OCI-LY7 (cell line): ENCODE data around the gene ELMO2. TPM values are rescaled to one million over a fixed set of nuclear protein-coding genes. Genes with fewer than 3 reads are reported as not detected.

Source experiments
- BruUV-seq: library from RNA; stranded (reverse); fragments of 400-500 nt; replicated peaks from 2 replicates; lab custom pipeline; 2021; lab: Mats Ljungman, UMichigan
- CTCF ChIA-PET: fragments of 300-600 bp; sonication (Branson Sonifier 250); formaldehyde crosslinking; loops from one replicate; lab custom pipeline; 2022; ENCODE audit warnings: antibody characterized with exemption; ENCODE audit not compliant: unreplicated experiment; lab: Charles Lee
- POLR2A ChIA-PET: fragments of 300-600 bp; sonication (Branson Sonifier 250); formaldehyde crosslinking; loops from one replicate; lab custom pipeline; 2022; ENCODE audit warnings: antibody characterized with exemption; lab: Charles Lee
- DNase-seq: peaks from one replicate; pipeline ENCODE4 v3.0.0-alpha.2; 2015; ENCODE audit warnings: low spot score
- H2AFZ ChIP-seq: fragments of 200-600 bp; sonication (generic), shearing (Covaris generic); 2 replicates; pipeline ENCODE4 v1.6.1; 2014; ENCODE audit warnings: mild to moderate bottlenecking, antibody characterized with exemption, low read length, moderate library complexity
- H3K27ac ChIP-seq: fragments of 200-600 bp; sonication (generic); 2 replicates; pipeline ENCODE4 v1.5.1; 2014; ENCODE audit warnings: mixed run types, low read depth, mild to moderate bottlenecking, moderate library complexity, low read length, inconsistent platforms; ENCODE audit not compliant: poor library complexity, severe bottlenecking
- H3K36me3 ChIP-seq: fragments of 200-600 bp; sonication (generic); 2 replicates; pipeline ENCODE4 v1.6.1; 2014; ENCODE audit warnings: mild to moderate bottlenecking, antibody characterized with exemption, low read length, moderate library complexity, mixed read lengths; ENCODE audit not compliant: insufficient read depth
- H3K4me1 ChIP-seq: fragments of 200-600 bp; sonication (generic); 2 replicates; pipeline ENCODE4 v1.5.1; 2014; ENCODE audit warnings: mild to moderate bottlenecking, low read length; ENCODE audit not compliant: insufficient read depth, poor library complexity, severe bottlenecking
- H3K4me2 ChIP-seq: fragments of 200-600 bp; sonication (generic); 2 replicates; pipeline ENCODE4 v1.6.1; 2014; ENCODE audit warnings: mild to moderate bottlenecking, low read length
- H3K4me3 ChIP-seq: fragments of 200-600 bp; sonication (generic); 2 replicates; pipeline ENCODE4 v1.5.1; 2014; ENCODE audit warnings: mild to moderate bottlenecking, low read depth, low read length; ENCODE audit not compliant: poor library complexity, severe bottlenecking
- H3K79me2 ChIP-seq: fragments of 200-600 bp; sonication (generic); 2 replicates; pipeline ENCODE4 v1.6.1; 2016; ENCODE audit warnings: low read depth, mild to moderate bottlenecking, low read length, moderate library complexity, mixed read lengths; ENCODE audit not compliant: insufficient read depth
- H3K9me2 ChIP-seq: fragments of 200-600 bp; sonication (generic); 2 replicates; pipeline ENCODE4 v1.6.1; 2016; ENCODE audit warnings: mild to moderate bottlenecking, low read length, mixed read lengths; ENCODE audit not compliant: insufficient read depth
- H3K9me3 ChIP-seq: fragments of 200-600 bp; sonication (generic); 2 replicates; pipeline ENCODE4 v1.6.1; 2014; ENCODE audit warnings: mild to moderate bottlenecking, mixed run types, low read length, mixed read lengths
- H4K20me1 ChIP-seq: fragments of 200-600 bp; sonication (generic); 2 replicates; pipeline ENCODE4 v1.6.1; 2014; ENCODE audit warnings: mild to moderate bottlenecking, antibody characterized with exemption, low read length, moderate library complexity, mixed read lengths; ENCODE audit not compliant: insufficient read depth
- EZH2phosphoT487 ChIP-seq: fragments of 200-600 bp; sonication (generic); IDR thresholded peaks from 2 replicates; pipeline ENCODE4 v1.6.1; 2018; ENCODE audit warnings: low read depth, borderline replicate concordance, mild to moderate bottlenecking, mixed run types, antibody characterized with exemption, low read length, moderate library complexity, mixed read lengths
- intact Hi-C: fragments of 100-400 bp; cut with micrococcal nuclease; formaldehyde crosslinking; loops from one replicate; pipeline ENCODE4 v1.10.0; 2022; ENCODE audit not compliant: unreplicated experiment
- total RNA-seq, 2 experiments: library from RNA; depleted of rRNA in 1 of 2; stranded (reverse); fragments of >200 nt in 1 of 2; shearing (Covaris generic) in 1 of 2; gene quantifications; 2 replicates each; pipeline ENCODE4 v1.2.3, GENCODE V29; 2014 to 2022
- TF ChIP-seq, protein P1 (sequence below): fragments of 200-600 bp; sonication (generic); conservative IDR thresholded peaks from 2 replicates; pipeline ENCODE4 v1.5.1; 2014; ENCODE audit warnings: mild to moderate bottlenecking, antibody characterized with exemption, low read length, moderate library complexity, mixed read lengths

ELMO2 gene
- total RNA-seq, 2 experiments from 2014 or later, result 16.0 to 36.4 TPM

DNA sequence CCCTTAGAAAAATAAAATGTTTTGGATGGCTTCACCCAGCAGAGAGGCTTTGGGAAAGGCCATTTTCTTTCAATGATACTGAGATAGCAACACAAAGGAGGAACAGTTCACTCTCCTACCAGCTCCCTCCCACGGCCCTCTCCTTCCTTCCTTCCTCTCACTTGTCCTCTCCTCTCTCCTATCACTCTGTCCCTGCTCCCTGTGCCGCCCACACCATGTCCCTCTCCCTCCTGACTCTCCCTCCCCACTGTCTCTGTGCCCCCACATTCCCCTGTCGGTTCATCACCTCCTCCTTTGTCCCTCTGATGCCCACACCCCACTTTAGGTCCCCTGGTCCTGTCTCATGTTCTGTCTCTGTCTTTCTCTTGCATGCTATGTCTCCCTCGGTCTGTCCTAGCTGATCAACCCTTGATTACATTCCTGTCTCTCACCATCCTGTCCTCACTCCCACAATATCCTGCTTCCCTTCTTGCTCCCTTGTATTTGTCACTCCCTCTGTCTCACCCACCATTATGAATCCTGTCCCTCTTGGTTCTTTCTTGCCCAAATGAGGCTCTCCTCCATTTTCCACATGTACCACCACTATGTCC lies 30.1 kb downstream of the ELMO2 start:
- ChIA-PET CTCF (no interaction called here), POLR2A (no interaction called here)
- H3K36me3 ChIP-seq, result peaks cover 45% of the 10 kb centered on the region
- intact Hi-C loops, result no loop called here
- TF ChIP-seq, protein P1, sequence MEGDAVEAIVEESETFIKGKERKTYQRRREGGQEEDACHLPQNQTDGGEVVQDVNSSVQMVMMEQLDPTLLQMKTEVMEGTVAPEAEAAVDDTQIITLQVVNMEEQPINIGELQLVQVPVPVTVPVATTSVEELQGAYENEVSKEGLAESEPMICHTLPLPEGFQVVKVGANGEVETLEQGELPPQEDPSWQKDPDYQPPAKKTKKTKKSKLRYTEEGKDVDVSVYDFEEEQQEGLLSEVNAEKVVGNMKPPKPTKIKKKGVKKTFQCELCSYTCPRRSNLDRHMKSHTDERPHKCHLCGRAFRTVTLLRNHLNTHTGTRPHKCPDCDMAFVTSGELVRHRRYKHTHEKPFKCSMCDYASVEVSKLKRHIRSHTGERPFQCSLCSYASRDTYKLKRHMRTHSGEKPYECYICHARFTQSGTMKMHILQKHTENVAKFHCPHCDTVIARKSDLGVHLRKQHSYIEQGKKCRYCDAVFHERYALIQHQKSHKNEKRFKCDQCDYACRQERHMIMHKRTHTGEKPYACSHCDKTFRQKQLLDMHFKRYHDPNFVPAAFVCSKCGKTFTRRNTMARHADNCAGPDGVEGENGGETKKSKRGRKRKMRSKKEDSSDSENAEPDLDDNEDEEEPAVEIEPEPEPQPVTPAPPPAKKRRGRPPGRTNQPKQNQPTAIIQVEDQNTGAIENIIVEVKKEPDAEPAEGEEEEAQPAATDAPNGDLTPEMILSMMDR, result no peak
- no peak for TF ChIP-seq EZH2phosphoT487
- H3K4me2 ChIP-seq, result no peak overlapping the region
- no peak overlapping the region for H3K4me3 ChIP-seq
- no peak overlapping the region for H3K27ac ChIP-seq
- BruUV-seq, result no TSS peak
- no peak for DNase-seq
- H3K79me2 ChIP-seq, result no peaks in the 10 kb centered on the region
- H2AFZ ChIP-seq, result no peak overlapping the region
- no peaks in the 10 kb centered on the region for H4K20me1 ChIP-seq
- H3K9me3 ChIP-seq, result no peaks in the 10 kb centered on the region
- H3K4me1 ChIP-seq, result no peaks in the 10 kb centered on the region
- no peaks in the 10 kb centered on the region for H3K9me2 ChIP-seq

DNA sequence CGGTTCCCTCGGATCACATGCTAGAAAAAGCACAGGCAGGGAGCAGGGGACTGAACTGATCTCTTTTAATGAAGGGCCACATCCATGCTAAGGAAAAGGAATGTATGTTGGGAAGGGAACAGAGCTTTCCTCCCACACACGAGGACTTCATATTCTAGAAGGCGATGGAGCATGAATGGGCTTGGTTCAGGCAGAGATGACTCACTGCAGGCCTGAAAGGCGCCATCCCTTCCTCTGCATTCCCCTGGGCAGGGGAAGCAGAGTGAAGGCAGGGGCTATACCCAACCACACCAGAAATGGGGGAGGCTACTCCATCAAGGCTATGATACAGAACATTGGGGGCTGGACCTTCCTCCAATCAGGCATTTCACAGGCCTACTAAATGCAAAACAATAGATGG lies 30.6 kb downstream of the ELMO2 start:
- Histone ChIP-seq H3K79me2 (no peaks in the 10 kb centered on the region), H2AFZ (no peak overlapping the region), H3K36me3 (peaks cover 50% of the 10 kb centered on the region), H3K4me1 (no peaks in the 10 kb centered on the region), H4K20me1 (no peaks in the 10 kb centered on the region), H3K9me2 (no peaks in the 10 kb centered on the region), H3K4me2 (no peak overlapping the region), H3K9me3 (no peaks in the 10 kb centered on the region), H3K27ac (no peak overlapping the region), H3K4me3 (no peak overlapping the region)
- intact Hi-C loops, result no loop called here
- TF ChIP-seq EZH2phosphoT487, result no peak
- TF ChIP-seq, protein P1, result no peak
- no TSS peak for BruUV-seq
- POLR2A ChIA-PET, result no interaction called here
- no peak for DNase-seq
- CTCF ChIA-PET, result no interaction called here

DNA sequence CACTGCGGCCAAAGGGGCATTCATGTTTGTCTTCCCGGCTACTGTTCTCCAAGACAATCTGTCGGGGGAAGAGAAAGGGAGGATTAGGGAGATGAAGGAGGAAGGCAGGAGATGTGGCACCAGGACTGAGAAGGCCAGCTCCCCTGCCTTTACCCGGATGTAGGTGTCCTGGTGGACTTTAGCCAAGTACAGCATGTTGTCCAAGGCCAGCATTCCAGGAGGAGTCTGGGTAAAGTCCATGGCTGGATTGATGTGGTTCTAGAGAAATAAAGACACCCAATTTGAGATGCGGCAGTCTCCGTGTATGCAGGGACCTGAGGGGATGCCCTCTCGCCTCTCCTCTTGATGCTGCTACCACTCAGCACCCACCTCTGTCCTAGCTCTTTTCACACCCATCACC lies 32.0 kb downstream of the ELMO2 start:
- Histone ChIP-seq H3K9me3 (no peaks in the 10 kb centered on the region), H3K27ac (no peak overlapping the region), H3K36me3 (peaks cover 56% of the 10 kb centered on the region), H3K4me1 (no peaks in the 10 kb centered on the region), H2AFZ (no peak overlapping the region), H3K4me2 (no peak overlapping the region), H3K4me3 (no peak overlapping the region), H3K79me2 (no peaks in the 10 kb centered on the region), H3K9me2 (no peaks in the 10 kb centered on the region), H4K20me1 (no peaks in the 10 kb centered on the region)
- ChIA-PET POLR2A (no interaction called here), CTCF (no interaction called here)
- intact Hi-C loops, result no loop called here
- no peak for DNase-seq
- no peak for TF ChIP-seq EZH2phosphoT487
- TF ChIP-seq, protein P1, result no peak
- no TSS peak for BruUV-seq
